Amniotic stem cell (primary cell): Measurements from ENCODE around the gene ELAC1.
A peak's percentile ranks its signal among the peaks of the same experiment; 100 is the strongest.
"Not testable (repeated sequence)": the region's sequence is repeated elsewhere in the genome, so short reads cannot be mapped to it uniquely, and the experiment has no call there.

Source experiments
- DNase-seq: peaks from one replicate; lab custom pipeline; 2025; lab: John Stamatoyannopoulos, UW

Gene ELAC1, protein sequence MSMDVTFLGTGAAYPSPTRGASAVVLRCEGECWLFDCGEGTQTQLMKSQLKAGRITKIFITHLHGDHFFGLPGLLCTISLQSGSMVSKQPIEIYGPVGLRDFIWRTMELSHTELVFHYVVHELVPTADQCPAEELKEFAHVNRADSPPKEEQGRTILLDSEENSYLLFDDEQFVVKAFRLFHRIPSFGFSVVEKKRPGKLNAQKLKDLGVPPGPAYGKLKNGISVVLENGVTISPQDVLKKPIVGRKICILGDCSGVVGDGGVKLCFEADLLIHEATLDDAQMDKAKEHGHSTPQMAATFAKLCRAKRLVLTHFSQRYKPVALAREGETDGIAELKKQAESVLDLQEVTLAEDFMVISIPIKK

DNA sequence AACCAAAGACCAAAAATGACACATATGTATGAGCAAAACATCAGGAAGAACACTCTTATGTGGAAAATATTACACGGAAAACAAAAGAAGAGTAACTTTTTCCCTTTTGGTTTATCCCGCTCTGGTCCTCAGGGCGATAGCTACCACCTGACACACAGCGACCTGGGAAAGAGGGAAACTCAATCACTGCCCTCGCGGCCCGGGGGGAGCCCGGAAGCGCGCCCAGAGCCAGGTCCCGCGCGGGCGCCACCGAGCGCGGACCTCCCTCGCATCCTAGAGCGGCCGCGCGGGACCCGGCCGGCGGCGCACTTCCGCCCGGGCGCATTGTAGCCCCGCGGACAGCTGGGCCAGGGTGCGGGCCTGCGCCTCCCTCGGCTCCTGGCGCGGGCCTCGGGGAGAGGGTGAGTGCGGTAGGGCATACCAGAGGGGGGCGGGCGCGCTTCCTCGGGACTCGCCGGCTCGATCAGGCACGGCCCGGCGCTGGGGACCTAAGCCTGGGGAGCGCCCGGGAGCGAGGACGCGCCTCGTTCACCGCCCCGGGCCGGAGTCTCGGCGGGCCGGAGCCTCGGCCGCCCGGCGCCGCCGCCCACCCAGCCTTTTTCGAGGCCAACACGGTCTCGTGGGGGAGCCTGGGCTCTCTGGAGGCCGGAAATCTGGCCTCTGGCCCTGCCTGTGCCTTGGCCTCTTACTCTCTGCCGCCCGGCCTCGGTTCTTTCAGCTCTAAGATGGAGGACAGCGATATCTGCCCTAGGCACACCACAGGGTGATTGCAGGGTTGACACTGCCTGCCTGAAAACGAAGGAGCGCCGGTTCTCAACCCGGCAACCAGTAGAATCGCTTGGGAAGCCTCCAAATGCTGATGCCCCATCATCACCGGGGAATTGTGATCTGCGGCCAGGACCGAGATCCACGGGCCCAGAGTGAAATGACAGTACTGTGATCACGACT lies at the start of gene ELAC1:
Gene ELAC1, plus strand, starts transcription at position 327 of the 948 bp plus-strand sequence. CDS start 6,365 bp downstream, outside the sequence.
- DNase-seq, result peak; percentile 15

DNA sequence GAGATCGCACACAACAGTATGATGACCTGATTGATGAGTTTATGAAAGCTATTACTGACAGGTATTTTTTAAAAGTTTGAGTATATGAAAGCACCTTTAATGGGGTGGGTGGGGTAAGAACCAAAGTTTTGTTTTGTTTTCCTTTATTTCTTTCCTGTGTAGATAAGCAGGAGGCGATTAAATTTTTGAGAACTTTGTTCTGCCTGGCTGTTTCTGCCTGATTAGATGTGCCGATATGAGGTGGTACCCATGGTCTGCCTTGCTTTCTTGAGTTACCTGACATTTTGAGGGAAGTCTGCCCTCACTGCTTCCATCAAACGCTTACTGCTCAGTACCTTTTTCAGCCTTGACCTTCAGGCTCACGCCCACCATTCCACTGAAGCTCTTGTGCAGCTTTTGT lies 49.7 kb upstream of the ELAC1 start:
- DNase-seq, result no peak

DNA sequence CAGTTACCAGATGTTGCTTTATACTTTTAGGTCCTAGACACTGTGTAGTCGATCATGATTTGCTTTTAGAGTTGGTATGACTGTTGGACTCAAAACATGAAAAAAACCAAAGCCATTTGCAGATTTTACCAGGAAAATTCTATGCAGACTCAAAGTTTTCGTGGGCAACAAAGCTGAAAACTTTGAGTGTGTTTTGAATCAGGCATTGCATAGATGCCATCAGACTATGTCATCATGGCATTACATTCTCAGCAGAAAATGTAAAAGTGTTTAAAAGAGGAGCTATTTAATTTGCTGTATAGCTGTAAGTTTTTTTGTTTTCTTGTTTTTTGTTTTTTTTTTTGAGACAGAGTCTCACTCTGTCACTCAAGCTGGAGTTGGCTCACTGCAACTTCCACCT lies 43.5 kb upstream of the ELAC1 start:
- DNase-seq, result no peak

DNA sequence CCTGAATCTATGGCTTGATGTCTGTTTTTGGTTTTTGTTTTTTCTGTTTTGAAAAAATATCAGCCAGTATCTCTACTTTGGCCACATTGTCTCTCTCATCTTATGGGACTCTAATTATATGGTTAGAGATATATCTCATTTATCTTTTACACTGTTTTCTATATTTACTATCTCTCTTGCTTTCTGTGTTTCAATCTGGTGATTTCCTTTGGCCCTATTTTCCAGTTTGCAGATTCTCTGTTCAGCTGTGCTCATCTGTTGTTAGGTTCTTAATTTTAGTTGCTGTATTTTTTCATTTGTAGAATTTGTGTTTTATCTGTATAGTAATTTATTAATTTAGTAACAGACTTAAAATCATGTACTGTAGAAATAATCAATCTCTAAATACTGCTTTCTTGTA lies 41.3 kb upstream of the ELAC1 start:
- DNase-seq, result no peak

DNA sequence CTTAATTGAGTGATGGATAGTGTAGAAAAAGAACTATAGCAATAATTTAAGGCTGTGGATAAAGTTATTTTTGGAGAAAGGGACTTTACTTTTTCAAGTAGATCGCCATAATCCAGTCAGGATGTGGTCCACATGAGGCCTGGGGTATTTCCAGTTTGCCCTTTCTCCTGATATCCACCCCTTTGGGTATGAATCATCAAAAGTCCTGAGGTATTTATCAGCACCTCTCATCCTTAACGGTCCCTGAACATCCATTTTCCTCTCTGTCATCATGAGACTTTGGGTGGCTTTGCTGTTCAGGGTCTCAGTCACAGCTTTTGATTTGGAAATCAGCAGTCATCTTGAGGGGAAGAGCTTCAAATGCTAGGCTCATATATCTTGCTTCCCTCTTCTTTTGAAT lies 39.3 kb upstream of the ELAC1 start:
- no peak for DNase-seq

DNA sequence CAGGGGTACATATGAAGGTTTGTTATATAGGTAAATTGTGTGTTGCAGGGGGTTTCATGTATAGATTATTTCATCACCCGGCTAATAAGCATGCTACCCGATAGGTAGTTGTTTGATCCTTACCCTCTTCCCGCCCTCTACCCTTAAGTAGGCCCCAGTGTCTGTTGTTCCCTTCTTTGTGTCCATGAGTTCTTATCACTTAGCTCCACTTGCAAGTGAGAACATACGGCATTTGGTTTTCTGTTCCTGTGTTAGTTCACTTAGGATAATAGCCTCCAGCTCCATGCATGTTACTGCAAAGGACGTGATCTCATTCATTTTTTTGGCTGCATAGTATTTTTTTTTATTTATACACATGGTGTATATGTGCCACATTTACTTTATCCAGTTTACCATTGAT lies 34.2 kb upstream of the ELAC1 start:
- no peak for DNase-seq

DNA sequence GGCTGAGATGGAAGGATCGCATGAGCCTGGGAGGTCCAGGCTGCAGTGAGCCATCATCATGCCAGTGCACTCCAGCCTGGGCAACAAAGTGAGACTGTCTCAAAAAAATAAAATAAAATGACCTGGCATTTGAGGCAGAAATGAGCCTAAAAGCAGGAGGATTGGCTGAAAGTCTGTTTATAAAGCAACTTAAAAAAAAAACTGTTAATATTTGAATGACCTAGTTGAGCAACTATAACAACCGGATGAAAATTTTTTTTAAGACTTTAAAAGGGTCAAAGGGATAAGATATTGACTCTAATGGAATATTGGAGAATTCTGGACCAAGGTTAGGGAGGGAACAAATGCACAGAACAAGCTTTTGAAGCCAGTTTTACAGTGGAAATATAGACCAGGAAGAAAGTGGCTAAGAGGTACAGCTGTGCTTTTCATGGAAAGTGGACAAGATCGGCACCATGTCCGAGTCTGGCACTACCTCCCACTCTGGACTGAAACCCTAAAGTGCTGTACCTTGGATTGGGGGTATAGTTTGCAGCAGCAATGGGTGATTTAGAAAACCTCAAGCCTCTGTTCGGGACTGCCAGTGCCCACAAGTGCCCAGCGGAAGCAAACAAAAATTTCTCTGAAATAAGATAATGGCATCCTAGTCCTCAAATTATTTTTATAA lies 33.2 kb upstream of the ELAC1 start:
- no peak for DNase-seq

DNA sequence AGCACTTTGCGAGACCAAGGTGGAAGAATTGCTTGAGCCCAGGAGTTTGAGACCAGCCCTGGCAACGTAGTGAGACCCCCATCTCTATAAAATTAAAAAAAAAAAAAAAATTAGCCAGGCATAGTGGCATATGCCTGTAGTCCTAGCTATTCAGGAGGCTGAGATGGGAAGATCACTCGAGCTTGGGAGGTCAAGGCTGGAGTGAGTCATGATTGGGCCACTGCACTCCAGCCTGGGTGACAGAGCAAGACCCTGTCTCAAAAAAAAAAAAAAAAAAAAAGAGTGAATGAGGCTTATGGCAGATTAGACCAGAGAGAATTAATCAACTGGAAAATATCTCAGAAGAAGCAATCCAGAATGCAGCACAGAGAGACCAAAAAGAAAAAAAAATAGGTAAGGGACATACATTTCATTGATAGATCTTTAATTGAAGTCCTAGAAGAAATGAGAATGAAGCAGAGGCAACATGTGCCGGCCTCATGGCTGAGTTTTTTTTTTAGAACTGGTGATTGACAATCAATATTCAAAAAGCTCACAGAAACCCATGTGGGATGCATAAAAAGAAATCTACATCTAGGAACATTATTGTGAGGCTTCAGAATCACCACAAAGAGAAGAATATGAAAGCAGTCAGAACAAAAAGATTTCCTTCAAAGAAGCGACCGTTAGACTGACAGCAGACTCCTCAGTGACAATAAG lies 32.2 kb upstream of the ELAC1 start:
- no peak for DNase-seq

DNA sequence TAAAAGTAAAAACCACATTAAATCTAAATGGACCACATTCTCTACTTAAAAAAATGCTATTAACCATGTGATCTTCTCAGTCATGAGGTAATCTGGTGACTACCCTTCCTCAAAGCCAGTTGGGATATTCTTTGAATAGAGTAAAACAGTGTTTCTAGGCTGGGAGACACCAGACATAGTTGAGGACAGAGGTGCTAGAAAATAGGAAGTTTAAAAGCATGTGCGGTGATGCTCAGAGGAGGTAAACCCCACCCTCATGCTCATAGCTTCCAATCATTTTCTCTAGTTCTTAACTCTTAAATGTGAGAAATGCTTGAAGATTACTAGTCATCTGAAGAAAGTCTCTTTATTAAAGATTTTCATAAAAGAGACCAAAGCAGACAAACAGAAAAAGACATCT lies 30.7 kb upstream of the ELAC1 start:
- no peak for DNase-seq

DNA sequence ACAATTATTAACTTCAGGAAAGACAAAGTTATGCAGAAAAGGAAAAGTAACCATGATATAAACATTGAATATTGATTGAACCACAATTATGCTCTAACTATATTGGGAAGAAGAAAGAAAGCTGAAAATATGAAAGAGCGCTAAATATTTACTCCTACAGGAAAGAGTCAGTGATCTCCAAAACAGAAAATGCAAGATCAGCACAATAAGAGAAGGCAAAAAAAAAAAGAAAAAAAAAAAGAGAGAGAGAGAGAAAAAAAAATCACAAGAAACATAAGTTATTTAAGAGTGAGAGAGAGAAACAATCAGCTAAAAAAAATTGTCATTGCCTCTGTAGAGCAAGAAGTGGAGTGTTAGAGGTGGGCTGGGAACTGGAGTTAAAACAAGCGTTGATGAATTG lies 28.9 kb upstream of the ELAC1 start:
- no peak for DNase-seq

DNA sequence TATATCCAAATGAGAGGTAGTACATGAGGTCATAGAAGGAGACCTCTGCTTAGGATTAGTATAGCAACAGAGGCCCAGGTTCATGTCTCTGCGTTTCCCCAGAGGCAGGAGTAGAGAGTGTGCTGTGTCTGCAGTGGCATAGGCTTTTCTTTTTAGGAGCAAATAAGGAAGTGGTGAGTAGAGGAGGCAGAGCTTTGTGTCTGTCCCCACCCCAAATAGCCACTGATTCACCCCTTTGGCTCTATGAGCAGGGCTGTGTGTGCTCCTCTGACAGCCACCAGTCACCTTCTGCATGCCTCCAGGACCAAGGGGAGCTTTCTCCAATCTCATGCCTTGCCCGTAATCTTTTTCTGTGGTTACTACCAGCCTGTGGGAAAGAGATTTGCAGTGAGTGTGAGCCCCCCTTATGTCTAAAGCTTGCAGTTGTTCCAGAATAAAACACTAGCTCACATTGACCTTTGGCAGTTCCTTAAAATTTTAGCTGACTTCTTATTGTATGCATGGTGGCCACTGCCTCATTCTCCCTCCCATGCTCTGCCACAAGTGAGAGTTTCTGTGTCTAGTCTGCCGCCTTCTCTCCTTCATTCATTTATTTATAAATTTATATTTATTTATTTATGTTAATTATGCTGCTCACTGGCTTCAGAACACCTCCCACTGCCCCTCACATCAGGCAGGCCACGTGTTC lies 23.5 kb upstream of the ELAC1 start:
- DNase-seq, result no peak

DNA sequence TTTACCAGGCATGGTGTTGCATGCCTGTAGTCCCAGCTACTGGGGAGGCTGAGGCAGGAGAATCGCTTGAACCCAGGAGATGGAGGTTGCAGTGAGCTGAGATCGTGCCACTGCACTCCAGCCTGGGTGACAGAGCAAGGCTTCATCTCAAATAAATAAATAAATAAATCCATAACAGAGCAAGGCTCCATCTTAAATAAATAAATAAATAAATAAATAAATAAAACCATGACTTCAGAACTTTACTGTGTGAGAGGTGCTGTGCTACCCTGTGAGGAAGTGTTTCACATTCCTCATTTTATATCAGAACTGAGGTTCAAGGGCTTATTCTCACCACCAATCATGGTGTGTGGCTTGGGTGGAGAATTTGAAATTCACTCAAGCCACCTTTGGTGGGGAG lies 21.9 kb upstream of the ELAC1 start:
- not testable (repeated sequence) for DNase-seq

DNA sequence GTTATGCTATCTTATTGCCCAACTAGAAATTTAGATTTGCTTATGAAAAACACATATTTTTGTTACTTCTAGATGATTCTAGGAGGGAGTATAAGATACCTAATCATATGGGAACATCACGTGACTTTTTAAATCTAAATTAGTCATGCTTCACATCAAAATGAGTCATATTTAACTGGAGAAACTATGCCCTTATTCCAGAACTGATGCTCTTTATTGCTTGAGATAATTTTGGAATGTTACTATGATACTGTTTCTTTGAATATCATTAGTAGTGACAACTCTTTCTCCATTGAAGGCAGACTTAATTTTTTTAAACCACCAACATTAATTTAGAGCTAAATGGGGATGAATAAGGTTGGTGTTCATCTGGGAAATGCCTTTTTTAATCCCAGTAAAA lies 19.9 kb upstream of the ELAC1 start:
- DNase-seq, result peak; percentile 40

DNA sequence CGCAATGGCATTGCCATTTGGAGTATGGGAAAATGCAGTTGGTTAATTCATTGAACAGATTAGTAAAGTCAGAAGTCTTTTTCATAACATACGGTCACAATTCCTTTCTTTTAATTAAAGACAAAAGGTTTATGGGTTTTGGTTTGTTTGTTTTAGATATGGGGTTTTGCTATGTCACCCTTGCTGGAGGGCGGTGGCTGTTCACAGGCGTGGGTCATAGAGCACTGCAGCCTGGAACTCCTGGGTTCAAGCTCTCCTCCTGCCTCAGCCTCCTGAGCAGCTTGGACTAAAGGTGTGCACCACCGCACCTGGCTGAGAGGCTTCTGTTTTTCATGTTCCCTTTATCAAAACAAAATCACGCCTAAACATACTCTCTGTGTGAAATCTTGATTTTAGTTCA lies 18.7 kb upstream of the ELAC1 start:
- no peak for DNase-seq

DNA sequence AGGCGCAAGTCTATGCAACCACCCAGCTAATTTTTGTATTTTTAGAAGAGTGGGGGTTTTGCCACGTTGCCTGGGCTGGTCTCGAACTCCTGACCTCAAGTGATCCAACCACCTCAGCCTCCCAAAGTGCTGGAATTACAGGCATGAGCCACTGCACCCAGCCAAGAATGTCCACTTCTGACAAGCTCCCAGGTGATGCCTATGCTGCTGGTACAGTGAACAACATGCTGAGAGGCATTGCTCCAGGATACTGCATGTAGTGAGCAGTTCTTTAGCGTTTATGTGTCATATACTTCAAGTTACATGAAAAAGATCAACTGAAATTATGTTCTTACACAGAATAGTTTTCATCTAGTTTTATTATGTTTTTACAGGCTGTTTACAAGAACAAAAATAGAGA lies 17.2 kb upstream of the ELAC1 start:
- DNase-seq, result no peak

DNA sequence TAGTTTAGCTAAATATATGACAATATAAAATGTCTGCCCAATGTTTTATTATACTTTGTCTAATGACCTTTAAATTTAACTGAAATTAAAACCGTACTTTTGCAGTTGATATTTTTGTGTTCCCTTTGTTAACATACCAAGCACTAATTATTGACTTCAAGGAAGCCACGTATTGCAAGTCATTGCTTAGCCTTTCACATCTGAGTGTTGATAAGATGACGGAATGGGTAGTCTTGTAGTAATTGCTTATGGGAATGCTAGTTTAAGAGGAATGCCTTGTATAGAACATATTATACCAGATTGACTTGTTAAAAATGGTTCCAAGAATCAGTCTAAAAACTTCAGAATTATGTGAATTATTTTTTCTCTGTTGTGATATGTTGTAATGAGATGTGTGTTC lies 14.0 kb upstream of the ELAC1 start:
- DNase-seq, result no peak

DNA sequence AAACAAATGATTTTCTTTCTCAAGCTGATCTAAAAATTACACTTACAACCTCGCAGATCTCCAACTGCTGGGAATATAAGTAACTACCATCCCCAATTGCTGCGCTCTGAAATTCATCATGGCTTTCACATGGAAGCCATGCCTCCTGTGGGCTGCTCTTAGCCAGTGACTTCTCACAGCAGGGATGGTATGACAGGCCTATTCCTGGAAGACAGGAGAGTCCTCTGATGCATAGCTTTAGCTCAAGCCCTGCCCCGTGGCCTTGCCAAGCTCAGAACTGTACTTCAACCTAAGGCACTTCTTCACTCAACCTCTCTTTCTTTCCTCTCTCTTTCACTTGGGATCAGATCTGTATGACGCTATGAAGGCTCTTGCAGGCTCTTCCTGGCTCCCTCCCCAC lies 12.6 kb upstream of the ELAC1 start:
- no peak for DNase-seq

DNA sequence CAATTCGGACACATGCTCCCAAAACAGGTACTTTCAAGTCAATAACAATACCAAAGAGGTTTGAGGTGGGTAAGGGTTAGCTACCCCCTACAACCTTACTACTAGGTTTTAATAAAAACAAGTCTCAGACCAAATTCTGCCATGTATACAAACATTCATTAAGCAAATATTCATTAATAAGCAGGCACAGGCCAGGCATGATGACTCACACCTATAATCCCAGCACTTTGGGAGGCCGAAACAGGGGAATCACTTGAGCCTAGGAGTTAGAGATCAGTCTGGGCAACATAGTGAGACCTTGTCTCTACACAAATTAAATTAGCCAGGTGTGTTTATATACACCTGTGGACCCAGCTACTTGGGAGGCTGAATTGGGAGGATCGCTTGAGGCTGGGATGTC lies 11.7 kb upstream of the ELAC1 start:
- DNase-seq, result no peak

DNA sequence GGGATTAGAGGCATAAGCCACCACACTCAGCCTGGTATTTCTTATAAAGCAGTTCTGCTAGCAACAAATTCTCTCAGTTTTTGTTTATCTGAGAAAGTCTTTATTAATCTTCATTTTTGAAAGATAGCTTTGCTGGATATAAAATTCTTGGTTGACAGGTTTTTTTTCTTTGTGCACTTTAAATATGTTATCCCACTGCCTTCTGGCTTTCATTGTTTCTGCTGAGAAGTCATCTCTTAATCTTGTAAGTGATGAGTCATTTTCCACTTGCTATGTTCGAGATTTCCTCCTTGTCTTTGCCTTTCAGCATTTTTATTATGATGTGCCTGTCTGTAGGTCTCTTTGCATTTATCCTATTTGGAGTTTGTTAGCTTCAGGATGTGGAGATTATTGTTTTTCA lies 5.9 kb upstream of the ELAC1 start:
- no peak for DNase-seq

DNA sequence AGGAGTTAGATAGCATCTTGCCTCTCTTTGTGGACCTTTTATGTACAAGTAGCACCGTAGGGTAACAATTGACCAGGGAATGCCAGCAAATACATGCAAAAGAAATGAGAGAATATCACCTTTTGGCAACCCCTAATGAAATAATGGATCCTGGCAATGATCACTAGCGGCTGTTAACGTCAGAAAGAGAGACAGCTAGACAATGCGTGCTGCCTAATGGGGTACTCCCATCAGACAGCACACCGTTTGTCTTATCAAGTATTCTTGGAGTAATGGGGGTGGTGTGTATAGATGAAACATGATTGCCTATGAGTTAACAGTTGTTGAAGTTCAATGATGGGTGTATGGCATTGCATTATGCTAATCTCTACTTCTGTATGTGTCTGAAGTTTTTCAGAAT lies 1.6 kb downstream of the ELAC1 start:
- no peak for DNase-seq

DNA sequence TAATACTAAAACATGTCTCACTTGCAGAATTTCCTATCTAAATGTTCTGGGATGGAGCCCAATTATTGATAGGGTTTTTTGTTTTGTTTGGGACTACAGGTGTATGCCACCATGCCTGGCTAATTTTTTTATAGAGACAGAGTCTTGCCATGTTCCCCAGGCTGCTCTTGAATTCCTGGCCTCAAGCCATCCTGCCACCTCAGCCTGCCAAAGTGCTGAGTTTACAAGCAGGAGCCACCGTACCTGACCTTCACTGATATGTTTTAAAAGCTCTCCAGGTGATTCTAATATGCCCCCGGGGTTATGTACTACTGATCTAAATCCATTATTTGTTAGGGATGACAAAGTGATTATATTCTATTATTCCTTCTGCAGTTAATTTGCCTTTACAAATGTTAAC lies 2.2 kb downstream of the ELAC1 start:
- DNase-seq, result no peak
